Vagina (tissue), 2 donors: Measurements from ENCODE around the gene GALNTL6. TPM values are rescaled to one million over a fixed set of nuclear protein-coding genes. Genes with fewer than 3 reads are reported as not detected.

Experiments
- DNase-seq, 2 donors: peaks; one replicate each; pipeline ENCODE4 v3.0.0-alpha.2; 2017; ENCODE audit errors: extremely low spot score in 2 of 2
- H3K27ac ChIP-seq: fragments of 200-600 bp; sonication (generic); one replicate; pipeline ENCODE4 v1.5.1; 2019
- H3K27me3 ChIP-seq: fragments of 200-600 bp; sonication (generic); one replicate; pipeline ENCODE4 v1.5.1; 2019
- H3K36me3 ChIP-seq, 2 donors: fragments of 200-600 bp; sonication (generic); one replicate each; pipeline ENCODE4 v1.5.1; 2017 to 2019
- H3K4me1 ChIP-seq: fragments of 200-600 bp; sonication (generic); one replicate; pipeline ENCODE4 v1.5.1; 2019
- H3K4me3 ChIP-seq, 2 donors: fragments of 200-600 bp; sonication (generic); 1 replicate in 1 of 2; 2 replicates in 1 of 2; pipeline ENCODE4 v1.5.1; 2016 to 2019
- H3K9me3 ChIP-seq: fragments of 200-600 bp; sonication (generic); one replicate; pipeline ENCODE4 v1.5.1; 2019
- POLR2A ChIP-seq, 2 donors: fragments of 450-650 bp; IDR thresholded peaks; one replicate each; pipeline ENCODE4 v1.6.1; 2017; ENCODE audit warnings: antibody characterized with exemption in 2 of 2, mild to moderate bottlenecking in 2 of 2, moderate library complexity in 2 of 2
- POLR2AphosphoS5 ChIP-seq, 2 donors: sonication (generic); formaldehyde crosslinking; IDR thresholded peaks; one replicate each; pipeline ENCODE4 v1.9.0; 2017; ENCODE audit warnings: antibody characterized with exemption in 2 of 2, mild to moderate bottlenecking in 2 of 2, low read depth in 1 of 2; ENCODE audit not compliant: insufficient read depth in 1 of 2
- intact Hi-C: fragments of 100-400 bp; cut with DNase I; formaldehyde crosslinking; loops from one replicate; pipeline ENCODE4 v1.15.1; 2023
- total RNA-seq: library from RNA; depleted of rRNA; stranded (reverse); fragments of >200 nt; gene quantifications from one replicate; pipeline ENCODE4 v1.2.3, GENCODE V29; 2016
- TF ChIP-seq, protein P1 (sequence below), 3 experiments: fragments of 450-650 bp in 2 of 3; fragments of 200-600 bp in 1 of 3; sonication (generic) in 1 of 3; IDR thresholded peaks; one replicate each; pipeline ENCODE4 v1.5.1; 2017 to 2019; ENCODE audit warnings: antibody characterized with exemption in 3 of 3, mild to moderate bottlenecking in 2 of 3, moderate library complexity in 2 of 3

Gene GALNTL6
- total RNA-seq, 1 donor from 2014 or later, result 0.74 TPM

DNA sequence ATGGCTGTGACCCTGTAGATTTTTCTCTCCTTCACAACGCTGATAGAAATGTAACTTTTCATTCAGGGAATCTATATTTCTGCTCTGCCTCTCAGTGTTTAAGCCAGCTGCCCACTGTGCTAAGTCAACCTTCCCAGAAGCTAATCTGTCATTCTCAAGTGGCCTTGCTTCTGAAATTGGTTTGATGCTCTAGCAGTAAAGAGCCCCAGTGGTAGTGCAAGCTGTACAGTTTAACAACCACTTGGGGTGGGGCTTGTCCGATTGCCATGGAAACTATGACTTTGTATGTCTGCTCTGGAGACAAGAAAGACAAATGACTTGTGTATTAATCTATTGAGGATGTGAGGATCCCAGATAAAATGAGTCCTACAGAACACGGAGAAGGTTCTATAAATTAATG, 734.5 kb downstream of the GALNTL6 start:
- H3K27me3 ChIP-seq, result no peaks in the 10 kb centered on the region
- H3K36me3 ChIP-seq, result no peaks in the 10 kb centered on the region
- no peak overlapping the region for H3K4me3 ChIP-seq
- H3K9me3 ChIP-seq, result no peaks in the 10 kb centered on the region
- TF ChIP-seq, protein P1, sequence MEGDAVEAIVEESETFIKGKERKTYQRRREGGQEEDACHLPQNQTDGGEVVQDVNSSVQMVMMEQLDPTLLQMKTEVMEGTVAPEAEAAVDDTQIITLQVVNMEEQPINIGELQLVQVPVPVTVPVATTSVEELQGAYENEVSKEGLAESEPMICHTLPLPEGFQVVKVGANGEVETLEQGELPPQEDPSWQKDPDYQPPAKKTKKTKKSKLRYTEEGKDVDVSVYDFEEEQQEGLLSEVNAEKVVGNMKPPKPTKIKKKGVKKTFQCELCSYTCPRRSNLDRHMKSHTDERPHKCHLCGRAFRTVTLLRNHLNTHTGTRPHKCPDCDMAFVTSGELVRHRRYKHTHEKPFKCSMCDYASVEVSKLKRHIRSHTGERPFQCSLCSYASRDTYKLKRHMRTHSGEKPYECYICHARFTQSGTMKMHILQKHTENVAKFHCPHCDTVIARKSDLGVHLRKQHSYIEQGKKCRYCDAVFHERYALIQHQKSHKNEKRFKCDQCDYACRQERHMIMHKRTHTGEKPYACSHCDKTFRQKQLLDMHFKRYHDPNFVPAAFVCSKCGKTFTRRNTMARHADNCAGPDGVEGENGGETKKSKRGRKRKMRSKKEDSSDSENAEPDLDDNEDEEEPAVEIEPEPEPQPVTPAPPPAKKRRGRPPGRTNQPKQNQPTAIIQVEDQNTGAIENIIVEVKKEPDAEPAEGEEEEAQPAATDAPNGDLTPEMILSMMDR (IDR thresholded peaks at IDR 0.05), result no peak
- TF ChIP-seq POLR2AphosphoS5 (IDR thresholded peaks at IDR 0.05; ENCODE audit: insufficient read depth in 1 of 2, low read depth in 1 of 2) (no peak), POLR2A (IDR thresholded peaks at IDR 0.05) (no peak)
- H3K27ac ChIP-seq, result no peak overlapping the region
- intact Hi-C loops, result no loop called here
- no peaks in the 10 kb centered on the region for H3K4me1 ChIP-seq
- DNase-seq, result no peak

DNA sequence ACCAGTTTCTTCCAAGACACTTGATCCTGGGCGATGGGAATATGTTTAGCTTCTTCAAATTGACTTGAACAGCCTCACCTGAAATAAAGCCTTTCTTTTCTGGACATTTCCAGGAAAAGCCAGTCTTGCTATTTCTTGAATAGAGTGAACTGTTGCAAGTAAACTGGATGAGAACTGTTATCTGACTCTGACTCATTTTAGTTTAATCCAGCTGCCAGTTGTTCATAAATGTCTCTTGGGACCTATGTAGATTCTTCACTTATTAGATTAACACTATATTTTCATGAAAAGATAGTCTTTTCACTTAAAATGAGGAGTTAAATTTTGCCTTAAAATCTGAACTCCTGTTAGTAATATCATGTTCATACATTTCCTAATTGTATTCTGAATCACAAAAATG, 740.0 kb downstream of the GALNTL6 start:
- H3K36me3 ChIP-seq, result no peaks in the 10 kb centered on the region
- no peaks in the 10 kb centered on the region for H3K4me1 ChIP-seq
- H3K9me3 ChIP-seq, result no peaks in the 10 kb centered on the region
- intact Hi-C loops, result no loop called here
- no peak overlapping the region for H3K4me3 ChIP-seq
- H3K27ac ChIP-seq, result no peak overlapping the region
- TF ChIP-seq POLR2AphosphoS5 (IDR thresholded peaks at IDR 0.05; ENCODE audit: insufficient read depth in 1 of 2, low read depth in 1 of 2), result no peak
- no peak for TF ChIP-seq POLR2A (IDR thresholded peaks at IDR 0.05)
- TF ChIP-seq, protein P1 (IDR thresholded peaks at IDR 0.05), result no peak
- H3K27me3 ChIP-seq, result no peaks in the 10 kb centered on the region
- DNase-seq, result no peak

DNA sequence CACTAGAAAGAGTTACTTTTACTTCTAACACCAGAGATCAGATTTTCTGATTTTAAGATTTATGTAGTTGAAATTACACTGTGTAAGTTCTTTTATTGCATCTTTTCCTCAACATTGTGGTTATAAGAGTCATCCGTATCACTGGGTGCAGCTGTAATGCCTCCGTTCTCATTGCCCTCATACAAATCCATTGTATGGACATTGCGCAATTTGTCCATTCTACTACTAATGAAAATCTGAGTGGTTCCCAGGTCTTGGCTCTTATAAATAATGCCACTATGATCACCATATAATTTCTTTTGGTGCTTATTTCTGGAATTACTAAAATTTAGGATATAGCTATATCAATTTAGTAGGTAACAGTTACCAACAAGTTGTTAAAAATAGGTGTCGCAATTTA, 741.4 kb downstream of the GALNTL6 start:
- intact Hi-C loops, result no loop called here
- DNase-seq, result no peak
- no peak overlapping the region for H3K27ac ChIP-seq

DNA sequence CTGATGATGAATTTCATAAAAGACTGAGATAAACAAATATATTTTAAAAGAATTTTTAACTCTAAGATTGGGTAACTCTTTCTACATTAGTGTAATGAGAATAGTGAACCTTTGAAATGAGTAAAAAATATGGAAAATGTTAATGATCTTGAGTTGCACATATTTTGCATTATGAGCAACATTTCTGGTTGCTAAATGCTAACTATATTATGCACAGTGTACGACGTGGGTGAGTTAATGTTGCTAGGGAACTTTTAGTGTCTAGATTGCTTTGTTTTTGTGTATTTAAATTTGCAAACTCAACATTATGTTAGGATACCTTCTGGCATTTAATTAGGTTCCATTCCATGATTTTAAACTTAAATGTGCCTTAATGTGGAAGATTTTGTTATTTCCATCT, 742.5 kb downstream of the GALNTL6 start:
- H3K36me3 ChIP-seq, result no peaks in the 10 kb centered on the region
- intact Hi-C loops, result no loop called here
- DNase-seq, result no peak
- H3K4me1 ChIP-seq, result no peaks in the 10 kb centered on the region
- H3K27ac ChIP-seq, result no peak overlapping the region
- no peak for TF ChIP-seq POLR2A (IDR thresholded peaks at IDR 0.05)
- TF ChIP-seq, protein P1 (IDR thresholded peaks at IDR 0.05), result no peak
- TF ChIP-seq POLR2AphosphoS5 (IDR thresholded peaks at IDR 0.05; ENCODE audit: insufficient read depth in 1 of 2, low read depth in 1 of 2), result no peak
- H3K4me3 ChIP-seq, result no peak overlapping the region
- no peaks in the 10 kb centered on the region for H3K9me3 ChIP-seq
- H3K27me3 ChIP-seq, result no peaks in the 10 kb centered on the region

More for the DNA sequence above, 741.4 kb downstream of the GALNTL6 start:
- no peaks in the 10 kb centered on the region for H3K9me3 ChIP-seq
- no peaks in the 10 kb centered on the region for H3K4me1 ChIP-seq
- no peak overlapping the region for H3K4me3 ChIP-seq
- TF ChIP-seq, protein P1 (IDR thresholded peaks at IDR 0.05), result no peak
- TF ChIP-seq POLR2AphosphoS5 (IDR thresholded peaks at IDR 0.05; ENCODE audit: insufficient read depth in 1 of 2, low read depth in 1 of 2), result no peak
- no peak for TF ChIP-seq POLR2A (IDR thresholded peaks at IDR 0.05)
- H3K27me3 ChIP-seq, result no peaks in the 10 kb centered on the region
- no peaks in the 10 kb centered on the region for H3K36me3 ChIP-seq

DNA sequence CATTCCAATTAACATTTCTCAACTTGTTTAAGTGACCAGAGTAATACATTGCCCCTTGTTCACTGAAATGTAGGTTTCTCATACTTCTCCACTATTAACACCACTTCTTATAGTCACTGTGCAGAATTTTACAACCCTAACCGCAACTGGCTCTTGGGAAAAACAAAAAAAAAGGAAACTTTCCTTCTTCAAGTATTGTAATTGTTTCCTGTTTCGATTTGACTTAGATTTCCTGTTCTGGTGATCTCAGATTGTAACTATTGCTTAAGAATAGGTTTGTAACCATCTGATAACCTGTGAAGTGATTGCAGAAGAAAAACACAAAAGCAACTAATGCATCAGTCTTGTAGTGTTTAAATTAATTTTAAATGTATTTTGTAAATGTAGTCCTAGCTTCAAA, 760.7 kb downstream of the GALNTL6 start:
- no peak overlapping the region for H3K4me3 ChIP-seq
- intact Hi-C loops, result no loop called here
- no peaks in the 10 kb centered on the region for H3K9me3 ChIP-seq
- TF ChIP-seq POLR2AphosphoS5 (IDR thresholded peaks at IDR 0.05; ENCODE audit: insufficient read depth in 1 of 2, low read depth in 1 of 2), result no peak
- TF ChIP-seq, protein P1 (IDR thresholded peaks at IDR 0.05), result no peak
- no peak for TF ChIP-seq POLR2A (IDR thresholded peaks at IDR 0.05)
- no peak for DNase-seq
- H3K27ac ChIP-seq, result no peak overlapping the region
- H3K4me1 ChIP-seq, result no peaks in the 10 kb centered on the region
- H3K27me3 ChIP-seq, result no peaks in the 10 kb centered on the region
- H3K36me3 ChIP-seq, result no peaks in the 10 kb centered on the region
